B cell (primary cell): ENCODE data around the gene DQX1. TPM values are rescaled to one million over a fixed set of nuclear protein-coding genes. Genes with fewer than 3 reads are reported as not detected.
A peak's percentile ranks its signal among the peaks of the same experiment; 100 is the strongest.

ENCODE experiments used
- ATAC-seq: fragments of 200-7000 bp; cut with Tn5 transposase; one replicate; pipeline ENCODE4 v1.10.0; 2021; ENCODE audit warnings: low read depth, mild to moderate bottlenecking, moderate number of reproducible peaks, moderate library complexity
- CTCF ChIA-PET: fragments of 350-600 bp; sonication (Branson Sonifier 250); formaldehyde crosslinking; loops from one replicate; lab custom pipeline; 2021; ENCODE audit warnings: antibody characterized with exemption, inconsistent platforms; lab: Charles Lee
- POLR2A ChIA-PET: fragments of 350-600 bp; sonication (Branson Sonifier 250); formaldehyde crosslinking; loops from one replicate; lab custom pipeline; 2021; ENCODE audit warnings: antibody characterized with exemption; lab: Charles Lee
- DNase-seq: peaks from one replicate; pipeline ENCODE4 v3.0.0; 2013
- H2AFZ ChIP-seq: 2 replicates; pipeline ENCODE4 v1.6.1; 2012; ENCODE audit warnings: mild to moderate bottlenecking, low read depth, low read length; ENCODE audit not compliant: insufficient read depth, poor library complexity, severe bottlenecking
- H3K27ac ChIP-seq, 2 donors: 1 replicate in 1 of 2; 2 replicates in 1 of 2; pipeline ENCODE4 v1.5.1; 2012 to 2013; ENCODE audit warnings: low read length in 2 of 2, mild to moderate bottlenecking in 2 of 2, moderate library complexity in 1 of 2
- H3K27me3 ChIP-seq, 4 experiments: fragments of 200-600 bp in 1 of 4; sonication (generic) in 1 of 4; replicated peaks in 1 of 4; 1 replicate in 2 of 4; 2 replicates in 2 of 4; pipeline versions ENCODE4 v1.6.1 to v1.7.0; 2013 to 2016; ENCODE audit warnings: low read length in 3 of 4, mild to moderate bottlenecking in 2 of 4, mixed read lengths in 1 of 4, moderate library complexity in 1 of 4; ENCODE audit not compliant: insufficient read depth in 4 of 4, control insufficient read depth in 3 of 4; ENCODE audit errors: control extremely low read depth in 1 of 4
- H3K36me3 ChIP-seq, 2 experiments: replicated peaks in 1 of 2; 1 replicate in 1 of 2; 2 replicates in 1 of 2; pipeline versions ENCODE4 v1.6.1 to v1.7.1; 2013; ENCODE audit warnings: low read length in 1 of 2; ENCODE audit not compliant: insufficient read depth in 2 of 2, control insufficient read depth in 1 of 2; ENCODE audit errors: control extremely low read depth in 1 of 2, extremely low read depth in 1 of 2
- H3K4me1 ChIP-seq, 2 donors: fragments of 200-600 bp in 1 of 2; sonication (generic) in 1 of 2; 1 replicate in 1 of 2; 2 replicates in 1 of 2; pipeline versions ENCODE4 v1.5.1 to v1.6.1; 2013 to 2017; ENCODE audit warnings: low read length in 2 of 2; ENCODE audit not compliant: control insufficient read depth in 2 of 2, insufficient read depth in 2 of 2
- H3K4me2 ChIP-seq: replicated peaks from 2 replicates; pipeline ENCODE3; 2012; ENCODE audit warnings: mild to moderate bottlenecking, low read depth, low read length; ENCODE audit not compliant: poor library complexity, severe bottlenecking
- H3K4me3 ChIP-seq, 5 experiments: fragments of 200-600 bp in 1 of 5; sonication (generic) in 1 of 5; 1 replicate in 3 of 5; 2 replicates in 2 of 5; pipeline versions ENCODE4 v1.5.1 to v1.7.0; 2011 to 2016; ENCODE audit warnings: low read length in 4 of 5, mild to moderate bottlenecking in 4 of 5, low read depth in 2 of 5, control low read depth in 1 of 5, moderate library complexity in 1 of 5; ENCODE audit not compliant: insufficient read depth in 1 of 5; ENCODE audit errors: control extremely low read depth in 1 of 5, extremely low read depth in 1 of 5
- H3K79me2 ChIP-seq: fragments of 200-600 bp; sonication (generic); one replicate; pipeline ENCODE4 v1.6.0; 2016; ENCODE audit warnings: low read length; ENCODE audit not compliant: control insufficient read depth, insufficient read depth
- H3K9ac ChIP-seq: fragments of 200-600 bp; sonication (generic); 2 replicates; pipeline ENCODE4 v1.6.1; 2017; ENCODE audit warnings: mild to moderate bottlenecking, low read length, moderate library complexity
- H3K9me3 ChIP-seq, 3 donors: one replicate each; pipeline versions ENCODE4 v1.6.1 to v1.7.1; 2013; ENCODE audit warnings: low read length in 2 of 3; ENCODE audit not compliant: control insufficient read depth in 2 of 3, insufficient read depth in 1 of 3; ENCODE audit errors: control extremely low read depth in 1 of 3
- H4K20me1 ChIP-seq: 2 replicates; pipeline ENCODE4 v1.6.0; 2012; ENCODE audit warnings: mild to moderate bottlenecking, low read length; ENCODE audit not compliant: insufficient read depth, control insufficient read depth, poor library complexity, severe bottlenecking
- H3K27ac Mint-ChIP-seq: one replicate; pipeline ENCODE4 v1.8.0; 2021; ENCODE audit warnings: mixed read lengths
- H3K27me3 Mint-ChIP-seq: one replicate; pipeline ENCODE4 v1.8.0; 2021; ENCODE audit warnings: mixed read lengths
- H3K4me1 Mint-ChIP-seq: one replicate; pipeline ENCODE4 v1.8.0; 2021; ENCODE audit warnings: mixed read lengths
- H3K4me3 Mint-ChIP-seq: one replicate; pipeline ENCODE4 v1.8.0; 2021; ENCODE audit warnings: mixed read lengths
- H3K9me3 Mint-ChIP-seq: one replicate; pipeline ENCODE4 v1.8.0; 2022; ENCODE audit warnings: mixed read lengths; ENCODE audit not compliant: insufficient read depth
- EZH2 ChIP-seq: IDR thresholded peaks from 2 replicates; pipeline ENCODE4 v1.6.1; 2012; ENCODE audit warnings: borderline replicate concordance, low read depth, mild to moderate bottlenecking, moderate library complexity, low read length; ENCODE audit not compliant: insufficient read depth, poor library complexity, severe bottlenecking
- WGBS: methylation state at CpG from one replicate; pipeline ENCODE4 v1.1.5; 2013; ENCODE audit warnings: missing lambda C conversion rate; ENCODE audit not compliant: insufficient coverage; 5-methylcytosine and 5-hydroxymethylcytosine counted together
- intact Hi-C: fragments of 100-400 bp; cut with micrococcal nuclease; formaldehyde crosslinking; loops from one replicate; pipeline ENCODE4 v1.10.0; 2022
- polyA plus RNA-seq: library from polyadenylated mRNA; depleted of rRNA; stranded (reverse); fragments of >200 nt; gene quantifications from 2 replicates; pipeline ENCODE4 v1.2.3, GENCODE V29; 2012
- total RNA-seq, 2 donors: library from RNA; stranded (reverse); fragments of 120-200 nt in 1 of 2; gene quantifications; 1 replicate in 1 of 2; 2 replicates in 1 of 2; pipeline versions ENCODE4 v1.2.3 to v1.2.4, GENCODE V29; 2013 to 2022
- TF ChIP-seq, protein P1 (sequence below): fragments of 200-600 bp; IDR thresholded peaks from one replicate; pipeline ENCODE4 v1.8.0; 2022; ENCODE audit warnings: antibody characterized with exemption, mild to moderate bottlenecking

The DQX1 gene
- total and polyA plus RNA-seq, 2 donors (not counting 1 experiment from before 2014, with no cell fraction given): 0.46 to 0.57 TPM

DNA sequence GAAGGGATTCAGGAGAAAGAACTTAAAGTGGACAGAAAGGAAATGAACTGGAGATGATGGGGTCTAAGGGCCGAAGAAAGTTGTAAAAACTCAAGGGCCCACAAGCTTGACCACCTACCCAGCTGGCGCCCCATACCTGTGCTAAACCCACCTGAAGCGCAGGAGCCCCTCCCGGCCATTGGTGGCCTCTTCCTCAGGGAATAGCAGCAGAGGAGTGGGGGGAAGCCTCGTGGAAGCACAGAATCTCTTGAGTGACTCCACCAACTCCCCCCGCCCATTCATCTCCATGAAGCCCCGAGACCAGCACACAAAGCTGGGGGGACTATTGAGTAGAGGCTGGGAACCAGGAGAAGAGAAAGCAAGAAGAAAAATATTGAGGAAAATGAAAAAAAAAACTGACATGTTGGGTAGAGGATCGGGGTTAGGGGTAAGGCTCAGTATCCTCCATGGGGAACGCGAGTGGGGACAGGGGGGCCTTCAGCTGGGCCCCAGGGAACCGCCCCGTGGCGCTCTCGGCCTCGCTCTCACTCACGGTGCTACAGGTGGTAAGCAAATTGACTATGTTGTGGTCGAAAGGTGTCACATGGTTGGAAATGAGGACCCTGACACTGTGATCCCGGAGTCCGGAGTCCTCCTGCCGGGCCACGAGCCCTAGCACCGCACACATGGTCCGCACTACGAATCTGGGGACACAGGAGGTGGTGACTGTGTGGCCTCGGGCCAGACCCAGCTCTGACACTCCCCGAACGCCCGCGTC, 2.7 kb upstream of the DQX1 start:
- Histone ChIP-seq H2AFZ (peak overlapping the region; percentile 81), H3K36me3 (peaks cover 0 to 47% of the 10 kb centered on the region in 2 experiments), H3K9ac (peak overlapping the region; percentile 78), H3K4me3 (peak overlapping the region; percentile 62 to 98 (median 70)), H3K79me2 (peaks cover 31% of the 10 kb centered on the region), H4K20me1 (peaks cover 17% of the 10 kb centered on the region), H3K4me2 (peak overlapping the region; percentile 95), H3K4me1 (peaks cover 39 to 49% of the 10 kb centered on the region in 2 donors), H3K27me3 (no peaks in the 10 kb centered on the region), H3K27ac (peak overlapping the region; percentile 84 to 90), H3K9me3 (no peaks in the 10 kb centered on the region)
- Mint-ChIP-seq H3K27ac (peak overlapping the region; percentile 96), H3K27me3 (no peaks in the 10 kb centered on the region), H3K9me3 (no peaks in the 10 kb centered on the region), H3K4me1 (peaks cover 43% of the 10 kb centered on the region), H3K4me3 (peak overlapping the region; percentile 97)
- POLR2A ChIA-PET: interaction anchor here (1.0 to 2.7 kb wide), 11 partner anchors 10 to 347 kb away, joined by 3 to 19 read pairs (median 7); partner anchors contain the start of genes CCDC142, INO80B, MRPL53 and PCGF1
- no peak for DNase-seq
- 16% methylated on average over 26 of the region's 29 CpGs for WGBS
- ATAC-seq: peak; percentile 0
- intact Hi-C loops: loop anchor here (1.0 to 5.0 kb wide), 9 partner anchors 21 to 1296 kb away; partner anchors contain the start of genes C2orf81, CCT7, INO80B and MRPL53
- TF ChIP-seq EZH2: no peak
- TF ChIP-seq, protein P1, sequence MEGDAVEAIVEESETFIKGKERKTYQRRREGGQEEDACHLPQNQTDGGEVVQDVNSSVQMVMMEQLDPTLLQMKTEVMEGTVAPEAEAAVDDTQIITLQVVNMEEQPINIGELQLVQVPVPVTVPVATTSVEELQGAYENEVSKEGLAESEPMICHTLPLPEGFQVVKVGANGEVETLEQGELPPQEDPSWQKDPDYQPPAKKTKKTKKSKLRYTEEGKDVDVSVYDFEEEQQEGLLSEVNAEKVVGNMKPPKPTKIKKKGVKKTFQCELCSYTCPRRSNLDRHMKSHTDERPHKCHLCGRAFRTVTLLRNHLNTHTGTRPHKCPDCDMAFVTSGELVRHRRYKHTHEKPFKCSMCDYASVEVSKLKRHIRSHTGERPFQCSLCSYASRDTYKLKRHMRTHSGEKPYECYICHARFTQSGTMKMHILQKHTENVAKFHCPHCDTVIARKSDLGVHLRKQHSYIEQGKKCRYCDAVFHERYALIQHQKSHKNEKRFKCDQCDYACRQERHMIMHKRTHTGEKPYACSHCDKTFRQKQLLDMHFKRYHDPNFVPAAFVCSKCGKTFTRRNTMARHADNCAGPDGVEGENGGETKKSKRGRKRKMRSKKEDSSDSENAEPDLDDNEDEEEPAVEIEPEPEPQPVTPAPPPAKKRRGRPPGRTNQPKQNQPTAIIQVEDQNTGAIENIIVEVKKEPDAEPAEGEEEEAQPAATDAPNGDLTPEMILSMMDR: peak; percentile 1
- CTCF ChIA-PET: interaction anchor here (1.0 to 9.6 kb wide), 6 partner anchors 16 to 137 kb away, joined by 3 to 71 read pairs (median 24); partner anchors contain the start of genes CCDC142, PCGF1 and TTC31
